Activated CD4-positive, CD25-positive, alpha-beta regulatory T cell treated with anti-CD3 and anti-CD28 coated beads, Interleukin-2, amount 50 U/mL, for 24 hours (primary cell): Measurements from ENCODE around the gene ANO2.

Experiments used
- ATAC-seq, 2 donors: fragments of 150-1000 bp; cut with Tn5 transposase; one replicate each; pipeline ENCODE4 v1.10.0; 2021; ENCODE audit warnings: mild to moderate bottlenecking in 1 of 2, moderate library complexity in 1 of 2

ANO2 gene

GRCh38 chr12:5534426-5535199 is 410.4 kb downstream of the ANO2 start:
- ATAC-seq, result no peak

GRCh38 chr12:5533368-5533767 is 411.7 kb downstream of the ANO2 start:
- ATAC-seq, result no peak

- ATAC-seq, result no peak
These were observed 419.2 kb downstream of the ANO2 start for GRCh38 chr12:5525783-5526367.

DNA sequence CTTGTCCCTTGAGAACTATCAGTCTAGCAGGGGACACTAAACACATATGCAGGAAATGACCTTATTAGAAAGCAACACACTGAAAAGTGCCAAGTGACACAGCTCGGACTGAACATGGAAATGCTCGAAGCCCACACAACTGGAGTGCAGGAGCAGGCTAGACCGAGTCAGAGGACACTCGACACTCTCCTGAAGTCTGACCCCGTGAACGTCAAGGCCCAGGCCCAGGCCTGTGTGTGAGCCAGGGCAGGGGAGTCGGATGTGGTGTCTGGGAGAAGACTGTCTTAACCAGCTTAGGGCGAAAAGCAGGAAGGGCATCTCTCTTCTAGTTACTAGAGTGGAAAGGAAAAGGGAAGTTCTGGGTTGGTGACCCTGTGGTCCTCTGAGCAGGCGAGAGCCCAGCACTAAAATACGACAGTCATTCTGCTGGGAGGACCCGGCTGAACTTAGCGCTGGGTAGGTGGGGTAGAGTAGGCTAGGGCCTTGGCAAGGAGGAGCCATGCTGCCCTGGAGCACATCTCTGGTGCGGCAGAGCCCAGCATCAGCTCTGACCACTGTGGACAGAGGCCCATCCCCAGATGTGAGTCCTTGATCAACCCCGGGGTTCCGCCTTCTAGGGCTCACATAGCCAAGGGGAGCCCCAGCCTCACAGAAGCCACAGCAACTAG is 420.2 kb downstream of the ANO2 start:
- no peak for ATAC-seq

DNA sequence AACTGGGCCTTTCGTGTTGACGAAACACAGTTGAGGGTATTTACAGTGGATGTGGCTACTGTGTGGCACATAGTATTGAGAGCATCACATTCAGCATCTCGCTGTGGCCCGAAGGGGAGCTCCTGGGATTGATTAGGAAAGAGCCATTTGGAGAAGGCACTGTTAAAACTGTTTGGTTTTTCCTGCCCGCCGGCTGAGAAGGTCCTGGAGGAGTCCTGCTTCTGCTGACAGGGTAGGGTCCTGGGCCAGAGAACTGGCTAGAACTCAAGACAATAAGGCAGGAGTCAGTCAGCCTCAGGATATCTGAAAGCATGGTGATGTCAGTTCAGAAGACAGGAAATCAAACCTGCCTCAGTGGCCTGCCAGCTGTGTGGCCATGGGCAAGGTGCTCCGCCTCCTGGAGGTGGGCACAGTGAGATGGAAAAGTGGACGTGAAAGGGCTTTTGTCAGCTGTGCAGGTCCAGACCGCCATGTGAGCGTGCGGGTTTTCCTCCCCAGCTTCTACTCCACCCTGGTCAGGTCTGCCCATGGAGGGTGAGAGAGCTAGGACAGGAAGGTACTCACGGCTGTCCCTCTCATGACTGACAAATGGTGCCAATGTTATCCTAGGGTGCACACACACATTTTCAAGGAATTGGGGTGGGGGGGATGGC is 420.8 kb downstream of the ANO2 start:
- ATAC-seq, result no peak

DNA sequence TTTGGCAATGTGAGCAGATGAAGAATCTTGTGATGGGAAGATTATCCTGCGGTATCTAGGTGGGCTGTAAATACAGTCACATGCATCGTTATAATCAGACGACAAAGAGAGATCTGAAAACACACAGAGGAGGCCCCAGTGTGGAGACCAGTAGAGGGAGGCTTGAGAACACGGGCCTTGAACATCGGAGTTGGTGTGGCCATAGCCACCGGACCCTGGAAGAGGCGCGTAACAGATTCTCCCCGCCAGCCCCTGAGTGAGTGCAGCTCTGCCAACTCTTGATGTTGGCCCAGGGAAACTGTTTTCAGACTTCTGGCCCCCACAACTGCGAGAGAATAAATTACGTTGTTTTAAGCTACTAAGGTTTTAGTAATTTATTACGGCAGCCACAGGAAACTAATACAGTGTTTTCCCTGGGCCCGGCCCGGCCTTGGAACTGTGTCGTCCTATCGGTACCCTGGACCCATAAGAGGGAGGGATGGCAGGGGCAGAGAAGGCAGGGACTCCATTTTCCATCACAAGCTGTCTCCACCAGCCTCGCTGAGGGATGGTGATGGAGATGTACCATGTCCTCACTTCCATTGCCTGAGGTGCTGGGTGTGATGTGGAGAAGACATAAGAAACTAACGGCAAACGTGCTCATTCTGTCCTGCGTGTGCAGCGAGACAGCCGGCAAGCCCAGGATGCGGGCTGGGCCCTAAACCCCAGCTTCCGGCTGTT is 421.5 kb downstream of the ANO2 start:
- ATAC-seq, result no peak

DNA sequence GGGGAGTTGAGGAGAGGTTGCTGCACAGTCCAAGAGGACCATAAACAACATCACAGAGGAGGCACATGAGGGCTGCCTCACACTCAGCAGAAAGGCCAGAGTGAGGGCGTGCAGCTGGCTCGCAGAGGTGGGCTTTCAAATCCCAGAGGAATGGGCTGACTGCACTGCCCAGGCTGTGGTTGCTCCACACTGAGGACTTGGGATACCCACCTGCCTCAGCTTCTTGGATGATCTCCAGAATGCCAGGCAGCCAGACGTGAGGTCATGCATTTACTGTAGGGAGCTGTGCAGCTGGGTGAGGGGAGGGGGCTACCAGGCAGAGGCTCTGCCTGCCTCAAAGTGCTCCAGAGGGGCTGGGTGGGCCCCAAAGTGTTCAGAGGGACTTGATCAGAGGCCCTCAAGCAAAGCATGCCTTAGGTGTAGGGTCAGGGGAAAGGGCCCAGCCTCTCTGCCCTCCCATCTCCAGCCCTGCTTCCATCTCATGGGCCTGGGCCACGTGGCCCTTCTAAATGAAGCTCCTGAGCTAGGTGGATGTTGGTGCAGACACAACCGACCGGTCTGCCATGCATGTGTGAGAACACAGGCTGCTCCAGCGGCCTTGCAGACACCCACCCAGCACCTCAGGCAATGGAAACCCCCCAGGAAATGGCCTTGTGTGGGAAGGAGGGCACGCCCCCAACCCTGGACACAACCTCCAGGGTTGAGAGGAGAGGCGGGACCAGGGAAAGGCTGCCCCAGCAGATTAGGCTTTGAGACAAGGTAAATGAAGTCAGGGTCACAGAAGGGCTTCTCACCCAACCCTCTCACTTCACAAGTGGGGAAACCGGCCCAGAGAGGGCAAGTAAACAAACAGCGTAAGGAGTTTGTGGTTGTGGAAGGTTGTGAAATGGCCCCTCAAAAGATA is 422.4 kb downstream of the ANO2 start:
- no peak for ATAC-seq

- ATAC-seq, result no peak
These were observed 423.4 kb downstream of the ANO2 start for GRCh38 chr12:5521456-5522325.

- ATAC-seq, result no peak
These were observed 424.2 kb downstream of the ANO2 start for GRCh38 chr12:5520831-5521230.

GRCh38 chr12:5520037-5520436 is 425.0 kb downstream of the ANO2 start:
- no peak for ATAC-seq

DNA sequence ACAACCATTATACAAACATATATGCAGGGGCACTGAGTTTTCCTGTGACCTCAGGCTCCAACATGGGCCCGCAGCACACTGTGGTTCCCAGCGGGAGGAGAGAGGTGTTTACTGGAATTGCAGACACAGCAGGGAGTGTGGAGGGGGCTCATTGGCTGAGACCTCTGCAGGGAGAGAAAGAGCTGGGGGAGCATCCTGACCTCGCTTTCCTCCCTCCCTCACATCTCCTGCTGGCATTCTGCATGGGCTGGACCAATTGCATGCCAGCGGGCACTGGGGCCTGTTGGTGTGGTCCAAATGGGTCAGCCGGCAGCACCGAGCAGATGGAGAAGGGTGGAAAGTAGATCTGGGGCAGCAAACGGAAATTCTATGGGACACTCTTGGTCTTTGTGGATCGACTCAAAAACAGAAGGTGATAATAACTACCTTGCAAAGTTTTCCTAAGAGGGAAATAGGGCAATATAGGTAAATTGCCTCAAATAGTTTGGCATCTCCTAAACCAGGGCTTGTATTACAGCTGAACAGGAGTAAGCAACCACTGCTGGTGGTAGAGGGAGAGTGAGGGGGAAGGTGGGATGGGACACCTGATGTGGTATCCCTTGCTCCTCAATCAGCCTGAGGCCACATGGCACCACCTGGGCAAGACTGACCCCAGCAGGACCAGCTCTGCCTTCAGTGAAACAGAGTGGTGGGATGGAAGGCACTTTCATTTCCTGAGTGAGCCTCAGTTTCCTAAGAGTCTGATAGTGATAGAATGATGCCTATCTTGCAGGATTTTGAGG is 426.3 kb downstream of the ANO2 start:
- ATAC-seq, result no peak

- ATAC-seq, result no peak
These were observed 428.5 kb downstream of the ANO2 start for GRCh38 chr12:5516371-5517241.

- no peak for ATAC-seq
These were observed 429.6 kb downstream of the ANO2 start for GRCh38 chr12:5515458-5515857.

DNA sequence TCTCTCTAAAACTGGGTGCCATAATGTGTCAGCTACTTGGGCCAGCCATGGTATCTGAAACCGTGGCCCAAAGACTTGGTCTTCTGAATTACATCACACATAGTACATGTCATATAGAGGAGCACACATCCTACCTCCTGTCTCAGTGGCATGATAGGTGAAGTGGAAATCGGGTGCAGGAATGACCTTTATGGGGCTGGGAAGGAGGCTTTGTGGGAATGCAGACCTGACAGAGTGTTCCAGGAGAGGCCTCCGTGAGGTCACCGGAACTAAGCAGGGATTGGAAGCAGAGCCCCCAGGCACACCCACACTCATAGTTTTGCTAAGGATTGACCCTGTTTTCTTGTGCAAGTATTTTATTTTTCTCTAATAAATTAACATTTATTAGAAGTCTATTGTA is 430.5 kb downstream of the ANO2 start:
- ATAC-seq, result no peak

- ATAC-seq, result no peak
These were observed 431.0 kb downstream of the ANO2 start for GRCh38 chr12:5514016-5514415.

DNA sequence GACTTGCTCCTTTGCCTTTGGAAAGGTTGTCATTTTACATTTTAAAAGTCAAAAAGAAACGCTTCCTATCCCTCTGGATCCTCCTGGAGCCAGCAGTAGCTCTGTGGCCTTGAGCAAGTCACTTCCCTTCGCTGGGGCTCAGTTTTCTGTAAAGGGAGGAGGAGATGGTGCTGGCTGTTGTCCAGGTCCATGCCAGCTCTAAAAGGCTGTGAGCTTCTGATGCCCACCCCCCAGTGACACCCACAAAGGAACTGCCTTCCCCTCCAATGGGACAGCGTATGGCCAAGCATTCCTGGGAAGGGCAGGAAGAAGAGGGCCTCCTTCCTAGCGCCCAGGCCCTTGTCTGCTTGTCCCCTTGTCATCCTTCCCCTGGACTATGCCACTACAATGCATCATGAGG is 431.7 kb downstream of the ANO2 start:
- ATAC-seq, result no peak
